BE2C (cell line): ENCODE results near the gene CRYBB2.
"Not testable (repeated sequence)": the region's sequence is repeated elsewhere in the genome, so short reads cannot be mapped to it uniquely, and the experiment has no call there.

ENCODE experiments used
- DNase-seq: peaks from one replicate; pipeline ENCODE4 v3.0.0-alpha.2; 2020
- H3K27me3 ChIP-seq: fragments of 250-450 bp; sonication (Bioruptor Pico); 2 replicates; pipeline ENCODE4 v1.5.1; 2020; ENCODE audit warnings: mild to moderate bottlenecking
- H3K36me3 ChIP-seq: fragments of 250-450 bp; sonication (Bioruptor Pico); 2 replicates; pipeline ENCODE4 v1.5.1; 2020; ENCODE audit warnings: mild to moderate bottlenecking
- H3K4me1 ChIP-seq: fragments of 250-450 bp; sonication (Bioruptor Pico); 2 replicates; pipeline ENCODE4 v1.5.1; 2020
- H3K4me3 ChIP-seq: 2 replicates; pipeline ENCODE4 v1.5.1; 2011; ENCODE audit warnings: low read depth, low read length
- H3K9me3 ChIP-seq: fragments of 250-450 bp; sonication (Bioruptor Pico); 2 replicates; pipeline ENCODE4 v1.5.1; 2020
- CTCF ChIP-seq: IDR thresholded peaks from 2 replicates; pipeline ENCODE4 v1.5.1; 2012; ENCODE audit warnings: mild to moderate bottlenecking, low read depth, low read length

CRYBB2 gene

GRCh38 chr22:25219948-25220442 lies 556 bp downstream of the CRYBB2 start:
- no peaks in the 10 kb centered on the region for H3K9me3 ChIP-seq
- no peak for TF ChIP-seq CTCF
- no peaks in the 10 kb centered on the region for H3K27me3 ChIP-seq
- no peak overlapping the region for H3K4me3 ChIP-seq
- DNase-seq = no peak
- peaks cover 8% of the 10 kb centered on the region for H3K4me1 ChIP-seq
- H3K36me3 ChIP-seq = no peaks in the 10 kb centered on the region

GRCh38 chr22:25221790-25222189 lies 2.4 kb downstream of the CRYBB2 start:
- no peaks in the 10 kb centered on the region for H3K27me3 ChIP-seq

GRCh38 chr22:25223269-25223850 lies 3.9 kb downstream of the CRYBB2 start:
- no peak for DNase-seq
- H3K27me3 ChIP-seq = no peaks in the 10 kb centered on the region
- peaks cover 8% of the 10 kb centered on the region for H3K4me1 ChIP-seq
- H3K4me3 ChIP-seq = no peak overlapping the region
- no peaks in the 10 kb centered on the region for H3K9me3 ChIP-seq
- TF ChIP-seq CTCF = no peak
- no peaks in the 10 kb centered on the region for H3K36me3 ChIP-seq

More at GRCh38 chr22:25221790-25222189, 2.4 kb downstream of the CRYBB2 start:
- Histone ChIP-seq H3K4me3 (no peak overlapping the region), H3K36me3 (no peaks in the 10 kb centered on the region), H3K9me3 (no peaks in the 10 kb centered on the region), H3K4me1 (peaks cover 8% of the 10 kb centered on the region)
- TF ChIP-seq CTCF = no peak
- DNase-seq = no peak

- Histone ChIP-seq H3K4me3 (no peak overlapping the region), H3K36me3 (no peaks in the 10 kb centered on the region), H3K9me3 (no peaks in the 10 kb centered on the region), H3K27me3 (no peaks in the 10 kb centered on the region), H3K4me1 (no peaks in the 10 kb centered on the region)
- no peak for DNase-seq
- no peak for TF ChIP-seq CTCF
These were observed 9.4 kb downstream of the CRYBB2 start for GRCh38 chr22:25228822-25229221.

- H3K36me3 ChIP-seq, H3K4me3 ChIP-seq, DNase-seq, H3K4me1 ChIP-seq, H3K27me3 ChIP-seq, H3K9me3 ChIP-seq: not testable (repeated sequence)
These were observed 11.3 kb downstream of the CRYBB2 start for GRCh38 chr22:25230760-25231159.

- Histone ChIP-seq H3K4me1 (no peaks in the 10 kb centered on the region), H3K27me3 (no peaks in the 10 kb centered on the region), H3K36me3 (no peaks in the 10 kb centered on the region), H3K4me3 (no peak overlapping the region), H3K9me3 (no peaks in the 10 kb centered on the region)
- DNase-seq = no peak
- no peak for TF ChIP-seq CTCF
These were observed 12.9 kb downstream of the CRYBB2 start for GRCh38 chr22:25232301-25232700.

- not testable (repeated sequence) for H3K4me1 ChIP-seq, H3K36me3 ChIP-seq, H3K9me3 ChIP-seq, H3K27me3 ChIP-seq, H3K4me3 ChIP-seq, DNase-seq
These were observed 14.3 kb downstream of the CRYBB2 start for GRCh38 chr22:25233706-25234105.
